Measurements from ENCODE around the gene LDLRAD3. TPM values are rescaled to one million over a fixed set of nuclear protein-coding genes. Genes with fewer than 3 reads are reported as not detected.

LDLRAD3 gene
- total RNA-seq, 1 experiment from 2014 or later, result 12.1 TPM

DNA sequence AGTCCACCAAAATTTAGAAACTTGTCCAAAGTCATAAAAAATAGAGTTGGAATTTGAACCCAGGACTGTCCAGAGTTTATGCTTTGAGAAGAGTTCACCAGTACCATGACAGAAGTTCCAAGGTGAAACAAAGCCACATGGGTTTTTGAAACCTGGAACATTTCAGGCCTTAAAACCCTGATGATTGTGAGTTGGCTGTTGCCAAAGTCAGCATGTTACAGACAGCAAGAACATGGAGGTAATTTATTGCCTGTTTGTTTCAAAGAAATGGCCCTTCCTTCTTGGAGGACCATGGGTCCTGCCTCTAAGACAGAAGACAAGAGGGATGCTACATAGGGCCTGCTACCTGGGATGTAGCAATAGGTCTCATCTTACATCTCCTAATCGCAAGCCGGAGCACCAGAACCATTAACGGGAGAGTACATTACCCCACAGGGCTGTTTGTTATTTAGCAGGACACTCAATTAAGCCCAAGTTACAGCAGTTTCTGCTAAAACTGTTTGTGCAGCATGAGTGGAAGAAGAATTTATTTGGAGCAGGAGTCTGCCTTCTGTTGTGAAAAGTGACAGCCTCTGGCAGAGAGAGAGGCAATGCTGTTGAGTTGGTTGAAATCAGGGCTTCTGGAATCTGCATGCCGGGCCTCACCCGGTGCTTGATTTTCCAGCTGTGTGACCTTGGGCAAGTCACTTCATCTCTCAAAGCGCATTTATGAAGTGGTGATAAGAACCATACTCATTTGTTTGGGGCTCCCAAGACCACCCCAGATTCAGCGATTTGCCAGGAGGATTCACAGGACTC is 136.2 kb downstream of the LDLRAD3 start:
- Histone ChIP-seq H3K27ac (ENCODE audit: insufficient read length, low read depth, low read length) (no peak overlapping the region), H3K18ac (ENCODE audit: insufficient read length, low read depth, low read length) (no peak overlapping the region), H3K79me1 (ENCODE audit: insufficient read depth, low read depth, low read length, poor library complexity, severe bottlenecking) (no peaks in the 10 kb centered on the region), H4K91ac (ENCODE audit: insufficient read length, low read depth, low read length) (no peak overlapping the region), H3T11ph (ENCODE audit: low read length) (no peak overlapping the region), H3K4me1 (ENCODE audit: insufficient read depth, low read length) (no peaks in the 10 kb centered on the region), H2AK5ac (ENCODE audit: insufficient read length, low read length) (no peak overlapping the region), H3K9me3 (ENCODE audit: control insufficient read depth, low read depth, low read length) (no peaks in the 10 kb centered on the region), H3K56ac (ENCODE audit: insufficient read length, low read depth, low read length) (no peak overlapping the region), H2BK20ac (ENCODE audit: low read depth, low read length, poor library complexity, severe bottlenecking) (no peak overlapping the region), H2BK5ac (ENCODE audit: insufficient read length, low read length) (no peak overlapping the region), H2BK15ac (ENCODE audit: low read depth, low read length) (no peak overlapping the region), H2BK120ac (ENCODE audit: low read depth, low read length, poor library complexity, severe bottlenecking) (no peak overlapping the region), H3K14ac (ENCODE audit: insufficient read depth, low read length) (no peak overlapping the region), H2AFZ (ENCODE audit: low read length) (no peak overlapping the region), H3K9ac (ENCODE audit: extremely low read depth, insufficient read length, low read length) (no peak overlapping the region), H4K8ac (replicated peaks; ENCODE audit: insufficient read length, low read depth, low read length) (no peak overlapping the region), H3K4me2 (ENCODE audit: insufficient read depth, insufficient read length, low read length) (no peak overlapping the region), H3K4ac (ENCODE audit: low read depth, low read length) (no peak overlapping the region), H3K23ac (ENCODE audit: insufficient read length, low read depth, low read length) (no peak overlapping the region), H4K20me1 (ENCODE audit: control insufficient read depth, insufficient read depth, insufficient read length) (no peaks in the 10 kb centered on the region), H2BK12ac (ENCODE audit: insufficient read length, low read depth, low read length) (no peak overlapping the region), H3K27me3 (ENCODE audit: insufficient read depth, low read length) (no peaks in the 10 kb centered on the region), H3K23me2 (ENCODE audit: insufficient read length, low read depth, low read length, poor library complexity, severe bottlenecking) (no peaks in the 10 kb centered on the region), H4K5ac (ENCODE audit: insufficient read length, low read depth, low read length) (no peak overlapping the region), H3K79me2 (ENCODE audit: insufficient read depth, low read length) (no peaks in the 10 kb centered on the region)
- H3K36me3 Mint-ChIP-seq (ENCODE audit: insufficient read depth in 1 of 3, low read depth in 3 of 3), result peaks cover 26 to 44% (median 32%) of the 10 kb centered on the region in 3 experiments
- no peaks in the 10 kb centered on the region for H3K27me3 Mint-ChIP-seq (ENCODE audit: low read depth)
- peaks cover 19 to 23% of the 10 kb centered on the region in 2 experiments for H3K9me3 Mint-ChIP-seq
- no peak for DNase-seq
- no CpG with 5 or more reads among the region's 7 CpGs for WGBS (ENCODE audit: extremely low coverage, insufficient read length, low lambda C conversion rate)
- no peak overlapping the region for H3K4me3 Mint-ChIP-seq
- TF ChIP-seq, protein P1, sequence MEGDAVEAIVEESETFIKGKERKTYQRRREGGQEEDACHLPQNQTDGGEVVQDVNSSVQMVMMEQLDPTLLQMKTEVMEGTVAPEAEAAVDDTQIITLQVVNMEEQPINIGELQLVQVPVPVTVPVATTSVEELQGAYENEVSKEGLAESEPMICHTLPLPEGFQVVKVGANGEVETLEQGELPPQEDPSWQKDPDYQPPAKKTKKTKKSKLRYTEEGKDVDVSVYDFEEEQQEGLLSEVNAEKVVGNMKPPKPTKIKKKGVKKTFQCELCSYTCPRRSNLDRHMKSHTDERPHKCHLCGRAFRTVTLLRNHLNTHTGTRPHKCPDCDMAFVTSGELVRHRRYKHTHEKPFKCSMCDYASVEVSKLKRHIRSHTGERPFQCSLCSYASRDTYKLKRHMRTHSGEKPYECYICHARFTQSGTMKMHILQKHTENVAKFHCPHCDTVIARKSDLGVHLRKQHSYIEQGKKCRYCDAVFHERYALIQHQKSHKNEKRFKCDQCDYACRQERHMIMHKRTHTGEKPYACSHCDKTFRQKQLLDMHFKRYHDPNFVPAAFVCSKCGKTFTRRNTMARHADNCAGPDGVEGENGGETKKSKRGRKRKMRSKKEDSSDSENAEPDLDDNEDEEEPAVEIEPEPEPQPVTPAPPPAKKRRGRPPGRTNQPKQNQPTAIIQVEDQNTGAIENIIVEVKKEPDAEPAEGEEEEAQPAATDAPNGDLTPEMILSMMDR (conservative IDR thresholded peaks at IDR 0.05), result no peak
- H3K27ac Mint-ChIP-seq, result no peak overlapping the region; a peak in 1 of 7 replicates
- peaks cover 2% of the 10 kb centered on the region in 2 experiments; a peak in 3 of 4 replicates for H3K4me1 Mint-ChIP-seq
